Measurements from ENCODE around the gene ZNF708.
"Not testable (repeated sequence)": the region's sequence is repeated elsewhere in the genome, so short reads cannot be mapped to it uniquely, and the experiment has no call there.

Gene ZNF708

GRCh38 chr19:21259421-21260124 lies 69.6 kb downstream of the ZNF708 start:
- not testable (repeated sequence) for DNase-seq

GRCh38 chr19:21256722-21257121 lies 72.5 kb downstream of the ZNF708 start:
- no peak for DNase-seq
